ENCODE data around the gene SCAI.
"Not testable (repeated sequence)": the region's sequence is repeated elsewhere in the genome, so short reads cannot be mapped to it uniquely, and the experiment has no call there.

The SCAI gene

GRCh38 chr9:124972241-124972770 is 171.0 kb downstream of the SCAI start:
- Mint-ChIP-seq H3K27me3 (ENCODE audit: low read depth) (no peaks in the 10 kb centered on the region), H3K9me3 (no peaks in the 10 kb centered on the region), H3K4me1 (ENCODE audit: low read depth) (peaks cover 3% of the 10 kb centered on the region), H3K4me3 (no peak overlapping the region), H3K36me3 (ENCODE audit: low read depth) (peaks cover 22% of the 10 kb centered on the region), H3K27ac (no peak overlapping the region)

GRCh38 chr9:124969401-124969800 is 173.9 kb downstream of the SCAI start:
- Mint-ChIP-seq H3K27me3 (ENCODE audit: low read depth) (no peaks in the 10 kb centered on the region), H3K27ac (no peak overlapping the region), H3K36me3 (ENCODE audit: low read depth) (peaks cover 20% of the 10 kb centered on the region), H3K4me1 (ENCODE audit: low read depth) (peaks cover 15% of the 10 kb centered on the region), H3K9me3 (no peaks in the 10 kb centered on the region), H3K4me3 (no peak overlapping the region)

DNA sequence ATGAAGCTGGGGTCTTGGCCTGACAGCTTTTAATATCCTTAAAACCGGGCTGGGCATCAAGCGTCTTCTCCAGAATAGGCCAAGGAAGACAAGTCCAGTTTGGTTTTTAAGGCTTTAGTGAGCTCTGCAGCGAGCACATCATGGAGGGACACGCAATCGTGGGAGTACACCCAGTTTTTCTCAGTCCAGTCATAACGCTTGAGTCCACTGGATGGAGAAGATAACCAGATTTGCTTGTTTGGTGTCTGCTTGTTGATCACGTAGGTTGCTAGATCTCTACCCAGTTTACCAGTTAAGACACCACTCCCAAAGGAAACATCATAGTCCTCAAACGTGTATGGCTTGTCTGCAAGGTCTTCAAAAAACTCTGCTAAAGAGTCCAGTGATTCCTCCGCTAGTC is 175.1 kb downstream of the SCAI start:
- no peak overlapping the region for H3K27ac Mint-ChIP-seq
- peaks cover 21% of the 10 kb centered on the region for H3K4me1 Mint-ChIP-seq (ENCODE audit: low read depth)
- H3K27me3 Mint-ChIP-seq (ENCODE audit: low read depth) = no peaks in the 10 kb centered on the region

DNA sequence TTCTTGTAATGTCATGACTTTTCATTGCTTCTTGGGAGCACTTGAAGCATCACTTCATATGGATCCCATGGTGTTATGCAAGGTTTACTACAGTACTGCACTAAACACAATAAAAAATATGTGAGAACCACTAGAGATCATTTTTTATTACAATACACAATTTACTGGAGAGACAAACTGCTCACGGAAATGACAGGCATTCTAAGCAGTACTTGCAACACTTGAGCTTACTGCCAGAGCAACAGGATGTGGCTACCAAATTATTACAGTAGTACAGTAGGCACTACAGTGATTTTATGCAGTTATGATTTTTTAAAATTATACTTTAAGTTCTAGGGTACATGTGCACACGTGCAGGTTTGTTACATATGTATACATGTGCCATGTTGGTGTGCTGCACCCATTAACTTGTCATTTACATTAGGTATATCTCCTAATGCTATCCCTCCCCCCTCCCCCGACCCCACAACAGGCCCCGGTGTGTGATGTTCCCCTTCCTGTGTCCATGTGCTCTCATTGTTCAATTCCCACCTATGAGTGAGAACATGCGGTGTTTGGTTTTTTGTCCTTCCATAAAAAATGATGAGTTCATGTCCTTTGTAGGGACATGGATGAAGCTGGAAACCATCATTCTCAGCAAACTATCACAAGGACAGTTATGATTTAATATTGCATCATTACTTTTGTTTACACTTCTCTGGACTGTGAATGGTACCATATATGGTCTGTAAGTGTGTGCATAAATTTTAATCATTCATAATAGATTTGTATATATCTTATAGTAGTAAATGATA is 177.4 kb downstream of the SCAI start:
- not testable (repeated sequence) for H3K9me3 Mint-ChIP-seq; H3K27me3 Mint-ChIP-seq (ENCODE audit: low read depth)
- peaks cover 19% of the 10 kb centered on the region for H3K4me1 Mint-ChIP-seq (ENCODE audit: low read depth)
- peak overlapping the region; percentile 28 for H3K4me3 Mint-ChIP-seq
- H3K36me3 Mint-ChIP-seq (ENCODE audit: low read depth) = peaks cover 12% of the 10 kb centered on the region
- H3K27ac Mint-ChIP-seq = peak overlapping the region; percentile 60

More for the DNA sequence above, 175.1 kb downstream of the SCAI start:
- H3K36me3 Mint-ChIP-seq (ENCODE audit: low read depth) = peaks cover 20% of the 10 kb centered on the region
- H3K9me3 Mint-ChIP-seq = no peaks in the 10 kb centered on the region
- H3K4me3 Mint-ChIP-seq = no peak overlapping the region

GRCh38 chr9:124964604-124965003 is 178.7 kb downstream of the SCAI start:
- H3K27ac Mint-ChIP-seq = peak overlapping the region; percentile 12
- H3K9me3 Mint-ChIP-seq = no peaks in the 10 kb centered on the region
- H3K4me3 Mint-ChIP-seq = no peak overlapping the region
- H3K4me1 Mint-ChIP-seq (ENCODE audit: low read depth) = peaks cover 19% of the 10 kb centered on the region
- no peaks in the 10 kb centered on the region for H3K27me3 Mint-ChIP-seq (ENCODE audit: low read depth)
- H3K36me3 Mint-ChIP-seq (ENCODE audit: low read depth) = peaks cover 10% of the 10 kb centered on the region

DNA sequence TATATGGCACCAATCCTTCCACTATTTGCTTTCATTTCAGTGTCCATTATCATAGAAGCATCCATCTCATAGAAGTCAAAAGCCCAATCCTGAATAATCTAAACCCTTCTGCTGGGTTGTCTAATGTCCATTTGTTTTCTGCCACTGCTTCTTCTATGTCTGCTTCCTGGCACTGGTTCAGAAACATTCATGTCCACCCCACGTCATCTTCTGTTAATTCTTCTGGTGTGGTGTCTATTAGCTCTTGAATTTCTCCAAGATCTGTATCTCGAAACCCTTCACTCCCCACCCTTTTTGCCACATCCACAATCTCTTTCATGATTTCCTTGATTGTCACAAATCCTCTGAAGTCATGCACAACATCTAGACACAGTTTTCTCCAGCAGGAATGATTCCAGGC is 179.3 kb downstream of the SCAI start:
- Mint-ChIP-seq H3K9me3 (no peaks in the 10 kb centered on the region), H3K36me3 (ENCODE audit: low read depth) (peaks cover 10% of the 10 kb centered on the region), H3K4me3 (no peak overlapping the region), H3K4me1 (ENCODE audit: low read depth) (peaks cover 19% of the 10 kb centered on the region), H3K27ac (no peak overlapping the region), H3K27me3 (ENCODE audit: low read depth) (no peaks in the 10 kb centered on the region)

- H3K4me1 Mint-ChIP-seq (ENCODE audit: low read depth) = peaks cover 10% of the 10 kb centered on the region
- no peak overlapping the region for H3K4me3 Mint-ChIP-seq
- no peak overlapping the region for H3K27ac Mint-ChIP-seq
- peaks cover 8% of the 10 kb centered on the region for H3K36me3 Mint-ChIP-seq (ENCODE audit: low read depth)
- no peaks in the 10 kb centered on the region for H3K9me3 Mint-ChIP-seq
- no peaks in the 10 kb centered on the region for H3K27me3 Mint-ChIP-seq (ENCODE audit: low read depth)
These were observed 182.9 kb downstream of the SCAI start for GRCh38 chr9:124960409-124960752.

DNA sequence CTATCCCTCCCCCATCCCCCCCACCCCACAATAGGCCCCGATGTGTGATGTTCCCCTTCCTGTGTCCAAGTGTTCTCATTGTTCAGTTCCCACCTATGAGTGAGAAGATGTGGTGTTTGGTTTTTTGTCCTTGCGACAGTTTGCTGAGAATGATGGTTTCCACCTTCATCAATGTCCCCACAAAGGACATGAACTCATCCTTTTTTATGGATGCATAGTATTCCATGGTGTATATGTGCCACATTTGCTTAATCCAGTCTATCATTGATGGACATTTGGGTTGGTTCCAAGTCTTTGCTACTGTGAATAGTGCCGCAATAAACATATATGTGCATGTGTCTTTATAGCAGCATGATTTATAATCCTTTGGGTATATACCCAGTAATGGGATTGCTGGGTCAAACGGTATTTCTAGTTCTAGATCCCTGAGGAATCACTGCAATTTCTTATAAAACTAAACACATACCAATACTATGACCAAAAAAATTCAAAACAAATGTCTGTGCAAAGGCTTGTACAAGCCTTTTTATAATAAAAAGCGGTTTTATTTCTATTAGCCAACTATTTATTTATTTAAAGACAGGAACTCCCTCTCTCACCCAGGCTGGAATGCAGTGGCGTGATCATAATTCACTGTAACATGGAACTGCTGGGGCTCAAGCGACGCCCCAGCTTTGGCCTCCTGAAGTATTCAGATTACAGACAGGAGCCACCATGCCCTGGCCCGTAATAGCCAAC is 183.5 kb downstream of the SCAI start:
- H3K27me3 Mint-ChIP-seq (ENCODE audit: low read depth); H3K36me3 Mint-ChIP-seq (ENCODE audit: low read depth); H3K27ac Mint-ChIP-seq; H3K4me1 Mint-ChIP-seq (ENCODE audit: low read depth); H3K4me3 Mint-ChIP-seq; H3K9me3 Mint-ChIP-seq: not testable (repeated sequence)

DNA sequence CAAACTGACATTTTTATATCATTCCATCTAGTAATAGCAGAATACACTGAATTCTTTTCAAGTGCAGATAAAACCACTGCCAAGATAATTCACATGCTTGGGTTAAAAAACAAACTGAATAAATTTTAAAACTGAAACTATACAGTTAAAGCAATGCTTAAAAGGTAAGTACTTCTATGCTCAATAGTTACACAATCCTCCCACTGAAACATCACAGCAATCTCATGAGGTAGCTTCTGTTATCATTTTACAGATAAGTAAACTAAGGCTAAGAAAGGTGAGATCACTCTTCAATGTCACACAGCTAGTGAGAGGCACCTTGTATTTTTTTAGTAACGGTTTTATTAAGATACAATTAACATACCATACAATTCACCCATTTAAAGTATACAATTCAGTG is 189.1 kb downstream of the SCAI start:
- no peaks in the 10 kb centered on the region for H3K9me3 Mint-ChIP-seq
- no peak overlapping the region for H3K27ac Mint-ChIP-seq
- H3K4me1 Mint-ChIP-seq (ENCODE audit: low read depth) = peaks cover 2% of the 10 kb centered on the region
- no peak overlapping the region for H3K4me3 Mint-ChIP-seq
- H3K27me3 Mint-ChIP-seq (ENCODE audit: low read depth) = no peaks in the 10 kb centered on the region
- peaks cover 9% of the 10 kb centered on the region for H3K36me3 Mint-ChIP-seq (ENCODE audit: low read depth)

GRCh38 chr9:124950050-124950718 is 193.1 kb downstream of the SCAI start:
- H3K4me3 Mint-ChIP-seq = no peak overlapping the region
- peaks cover 9% of the 10 kb centered on the region for H3K36me3 Mint-ChIP-seq (ENCODE audit: low read depth)
- H3K4me1 Mint-ChIP-seq (ENCODE audit: low read depth) = peaks cover 2% of the 10 kb centered on the region
- no peak overlapping the region for H3K27ac Mint-ChIP-seq
- no peaks in the 10 kb centered on the region for H3K27me3 Mint-ChIP-seq (ENCODE audit: low read depth)
- no peaks in the 10 kb centered on the region for H3K9me3 Mint-ChIP-seq

DNA sequence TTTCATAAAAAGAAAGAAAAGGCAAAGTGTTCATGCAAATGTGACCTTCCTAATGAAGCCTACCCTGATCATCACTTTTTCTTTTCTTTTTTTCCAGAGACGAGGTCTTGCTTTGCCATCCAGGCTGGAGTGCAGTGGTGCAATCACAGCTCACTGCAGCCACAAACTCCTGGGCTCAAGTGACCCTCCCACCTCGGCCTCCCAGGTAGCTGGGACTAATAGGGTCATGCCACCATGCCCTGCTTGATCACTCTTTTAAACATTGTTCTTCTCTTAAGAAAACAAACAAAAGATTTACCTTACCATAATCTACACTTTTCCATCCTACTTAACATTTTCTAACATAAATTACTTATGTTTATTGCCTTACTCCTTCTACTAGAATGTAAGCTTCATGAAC is 193.9 kb downstream of the SCAI start:
- no peak overlapping the region for H3K27ac Mint-ChIP-seq
- no peak overlapping the region for H3K4me3 Mint-ChIP-seq
- H3K9me3 Mint-ChIP-seq = no peaks in the 10 kb centered on the region
- peaks cover 9% of the 10 kb centered on the region for H3K36me3 Mint-ChIP-seq (ENCODE audit: low read depth)
- no peaks in the 10 kb centered on the region for H3K27me3 Mint-ChIP-seq (ENCODE audit: low read depth)
- peaks cover 2% of the 10 kb centered on the region for H3K4me1 Mint-ChIP-seq (ENCODE audit: low read depth)

DNA sequence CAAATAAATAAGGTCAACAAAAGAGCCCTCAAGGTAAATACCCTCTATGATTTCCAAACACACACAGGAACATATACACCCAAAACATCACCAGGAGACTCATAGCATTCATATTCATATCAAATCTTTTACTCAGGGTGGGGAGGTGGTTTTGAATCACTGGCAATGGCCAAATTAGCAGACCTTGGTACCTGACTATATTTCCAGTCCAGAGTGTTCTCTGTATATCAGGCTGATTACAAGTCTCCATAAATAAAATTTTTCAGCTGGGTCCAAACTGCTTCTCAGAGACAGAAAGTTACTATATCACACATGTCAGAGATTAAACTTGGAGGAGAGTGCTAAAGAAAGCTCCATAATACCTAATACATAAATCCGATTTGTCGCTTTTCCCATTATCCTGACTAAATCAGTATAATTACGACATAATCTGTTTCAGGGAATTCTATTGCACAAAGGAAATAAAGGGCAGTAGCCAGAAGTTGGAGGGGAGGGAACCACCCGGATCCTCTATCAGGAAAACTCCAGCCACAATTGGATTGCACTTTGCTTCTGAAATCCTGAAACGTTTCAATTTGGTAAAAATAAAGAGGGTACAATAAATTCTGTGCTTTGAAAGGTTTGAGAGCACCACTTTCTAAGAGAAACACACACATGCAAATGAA is 195.5 kb downstream of the SCAI start:
- peaks cover 7% of the 10 kb centered on the region for H3K36me3 Mint-ChIP-seq (ENCODE audit: low read depth)
- no peak overlapping the region for H3K4me3 Mint-ChIP-seq
- no peaks in the 10 kb centered on the region for H3K27me3 Mint-ChIP-seq (ENCODE audit: low read depth)
- no peaks in the 10 kb centered on the region for H3K9me3 Mint-ChIP-seq
- H3K27ac Mint-ChIP-seq = no peak overlapping the region
- peaks cover 2% of the 10 kb centered on the region for H3K4me1 Mint-ChIP-seq (ENCODE audit: low read depth)

DNA sequence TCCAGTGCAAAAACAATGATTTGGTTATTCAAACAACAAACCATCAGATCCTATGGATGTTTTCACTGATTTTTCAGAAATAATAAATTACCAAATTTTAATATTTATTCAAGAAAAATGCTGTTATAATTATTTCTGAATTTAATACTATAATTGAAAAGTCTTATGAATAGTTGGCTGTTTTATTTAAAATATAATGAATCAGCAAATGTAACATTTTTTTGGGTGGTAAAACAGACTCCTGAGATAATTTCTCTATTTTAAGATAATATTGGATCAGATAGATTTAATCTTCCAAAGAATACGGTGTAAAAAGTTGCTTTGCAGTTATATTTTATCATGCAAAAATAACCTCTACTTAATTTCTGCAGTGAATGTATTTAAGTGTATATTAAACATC is 197.2 kb downstream of the SCAI start:
- Mint-ChIP-seq H3K4me3 (no peak overlapping the region), H3K4me1 (ENCODE audit: low read depth) (peaks cover 14% of the 10 kb centered on the region), H3K9me3 (no peaks in the 10 kb centered on the region), H3K36me3 (ENCODE audit: low read depth) (peaks cover 5% of the 10 kb centered on the region), H3K27ac (no peak overlapping the region), H3K27me3 (ENCODE audit: low read depth) (no peaks in the 10 kb centered on the region)

Measured in T-helper 1 cell treated with Interleukin-12 subunit alpha and Interleukin-12 subunit beta and Interleukin-4 antibody, amounts not matched to agents 30 μg/mL and 1 μg/mL, for 36 hours (primary cell).